HCT116 (cell line): ENCODE results near the gene NKAIN4. TPM values are rescaled to one million over a fixed set of nuclear protein-coding genes. Genes with fewer than 3 reads are reported as not detected.

ENCODE experiments used
- ATAC-seq: fragments of 200-7000 bp; cut with Tn5 transposase; 2 replicates; pipeline ENCODE4 v1.9.1; 2020; ENCODE audit warnings: mild to moderate bottlenecking, moderate library complexity
- BruUV-seq: library from RNA; stranded (reverse); fragments of 400-500 nt; replicated peaks from 2 replicates; lab custom pipeline; 2021; lab: Mats Ljungman, UMichigan
- CTCF ChIA-PET: fragments of 300-600 bp; sonication (Branson Sonifier 250); formaldehyde crosslinking; loops from one replicate; lab custom pipeline; 2021; ENCODE audit warnings: antibody characterized with exemption; lab: Charles Lee
- POLR2A ChIA-PET: fragments of 300-600, 350-600 bp; sonication (Branson Sonifier 250); formaldehyde crosslinking; loops from one replicate; lab custom pipeline; 2021; ENCODE audit warnings: antibody characterized with exemption; lab: Charles Lee
- RAD21 ChIA-PET, 2 experiments: fragments of 300-600 bp; sonication (Branson Sonifier 250); formaldehyde crosslinking; loops; one replicate each; lab custom pipeline; 2023; ENCODE audit warnings: low total read pairs in 2 of 2; ENCODE audit not compliant: uncharacterized antibody in 2 of 2, unreplicated experiment in 2 of 2, low non-redundant PET in 1 of 2; lab: Charles Lee
- DNase-seq: peaks from one replicate; pipeline ENCODE4 v3.0.0-alpha.2; 2010; ENCODE audit warnings: low read depth, low spot score
- H2AFZ ChIP-seq: fragments of 200-600 bp; shearing (Covaris generic), sonication (generic); 2 replicates; pipeline ENCODE4 v1.6.1; 2017; ENCODE audit warnings: low read depth, mixed run types, mixed read lengths, antibody characterized with exemption, low read length; ENCODE audit not compliant: poor library complexity, severe bottlenecking
- H3K27ac ChIP-seq: 2 replicates; pipeline ENCODE4 v1.5.1; 2012; ENCODE audit warnings: low read depth, low read length
- H3K27me3 ChIP-seq: fragments of 200-600 bp; sonication (generic); 2 replicates; pipeline ENCODE4 v1.6.1; 2016; ENCODE audit warnings: mixed run types, low read length, mixed read lengths; ENCODE audit not compliant: insufficient read depth
- H3K36me3 ChIP-seq, 2 experiments: fragments of 200-500 bp in 1 of 2; fragments of 200-600 bp in 1 of 2; sonication (Bioruptor generic) in 1 of 2; sonication (generic) in 1 of 2; 2 replicates each; pipeline versions ENCODE4 v1.5.1 to v1.6.1; 2014 to 2016; ENCODE audit warnings: low read length in 2 of 2, inconsistent platforms in 1 of 2, mixed read lengths in 1 of 2, mixed run types in 1 of 2; ENCODE audit not compliant: insufficient read depth in 2 of 2, control insufficient read depth in 1 of 2
- H3K4me1 ChIP-seq, 2 experiments: fragments of 200-600 bp in 1 of 2; sonication (generic) in 1 of 2; 2 replicates each; pipeline versions ENCODE4 v1.5.1 to v1.6.1; 2012 to 2017; ENCODE audit warnings: low read length in 2 of 2, inconsistent platforms in 1 of 2, mild to moderate bottlenecking in 1 of 2, mixed read lengths in 1 of 2, mixed run types in 1 of 2, moderate library complexity in 1 of 2; ENCODE audit not compliant: insufficient read depth in 2 of 2, control insufficient read depth in 1 of 2
- H3K4me2 ChIP-seq: fragments of 200-600 bp; sonication (generic); 2 replicates; pipeline ENCODE4 v1.6.1; 2017; ENCODE audit warnings: mixed run types, low read length, mixed read lengths
- H3K4me3 ChIP-seq, 2 experiments: fragments of 200-600 bp in 1 of 2; sonication (generic) in 1 of 2; replicated peaks in 1 of 2; 2 replicates each; pipeline ENCODE4 v1.5.1; 2011 to 2016; ENCODE audit warnings: low read length in 2 of 2, control low read depth in 1 of 2, low read depth in 1 of 2, mild to moderate bottlenecking in 1 of 2, mixed read lengths in 1 of 2, mixed run types in 1 of 2
- H3K79me2 ChIP-seq: fragments of 200-600 bp; sonication (generic); 2 replicates; pipeline ENCODE4 v1.6.1; 2017; ENCODE audit warnings: mild to moderate bottlenecking, mixed run types, low read length, moderate library complexity, mixed read lengths; ENCODE audit not compliant: insufficient read depth
- H3K9ac ChIP-seq: fragments of 200-600 bp; sonication (generic); 2 replicates; pipeline ENCODE4 v1.6.1; 2016; ENCODE audit warnings: low read length, mixed read lengths
- H3K9me2 ChIP-seq: fragments of 200-600 bp; sonication (generic), shearing (Covaris generic); 2 replicates; pipeline ENCODE4 v1.6.1; 2017; ENCODE audit warnings: mixed run types, mild to moderate bottlenecking, moderate library complexity; ENCODE audit not compliant: insufficient read depth
- H3K9me3 ChIP-seq, 2 experiments: fragments of 200-500 bp in 1 of 2; fragments of 200-600 bp in 1 of 2; sonication (Bioruptor generic) in 1 of 2; sonication (generic) in 1 of 2; 2 replicates each; pipeline ENCODE4 v1.6.1; 2014 to 2017; ENCODE audit warnings: low read length in 2 of 2, mixed read lengths in 2 of 2, inconsistent platforms in 1 of 2, low read depth in 1 of 2, mild to moderate bottlenecking in 1 of 2, mixed run types in 1 of 2, moderate library complexity in 1 of 2; ENCODE audit not compliant: control insufficient read depth in 1 of 2, insufficient read depth in 1 of 2
- H4K20me1 ChIP-seq: fragments of 200-600 bp; sonication (generic), shearing (Covaris generic); 2 replicates; pipeline ENCODE4 v1.6.1; 2017; ENCODE audit warnings: mixed run types, mild to moderate bottlenecking, moderate library complexity; ENCODE audit not compliant: insufficient read depth
- EGR1 ChIP-seq: IDR thresholded peaks from 2 replicates; pipeline ENCODE4 v1.6.1; 2012; ENCODE audit warnings: low read depth
- ELF1 ChIP-seq: IDR thresholded peaks from 2 replicates; pipeline ENCODE4 v1.6.1; 2012; ENCODE audit warnings: low read depth, borderline replicate concordance
- EZH2 ChIP-seq: fragments of 200-600 bp; sonication (generic); IDR thresholded peaks from 2 replicates; pipeline ENCODE4 v1.6.1; 2017; ENCODE audit warnings: antibody characterized with exemption, mixed run types
- FOSL1 ChIP-seq: IDR thresholded peaks from 2 replicates; pipeline ENCODE4 v1.6.1; 2012; ENCODE audit warnings: low read depth
- SIN3A ChIP-seq: IDR thresholded peaks from 2 replicates; pipeline ENCODE4 v1.6.1; 2012; ENCODE audit warnings: low read depth
- SP1 ChIP-seq: IDR thresholded peaks from 2 replicates; pipeline ENCODE4 v1.6.1; 2012; ENCODE audit warnings: low read depth
- SRF ChIP-seq: IDR thresholded peaks from 2 replicates; pipeline ENCODE4 v1.6.1; 2012; ENCODE audit warnings: low read depth
- TCF7L2 ChIP-seq: IDR thresholded peaks from 2 replicates; pipeline ENCODE4 v1.7.0; 2011; ENCODE audit warnings: borderline replicate concordance, inconsistent platforms; ENCODE audit not compliant: insufficient read depth, insufficient read length; ENCODE audit errors: extremely low read depth
- YY1 ChIP-seq: IDR thresholded peaks from 2 replicates; pipeline ENCODE4 v1.6.1; 2011; ENCODE audit warnings: low read length, low read depth, moderate library complexity, mild to moderate bottlenecking; ENCODE audit not compliant: insufficient replicate concordance; ENCODE audit errors: extremely low read depth
- ZBTB33 ChIP-seq: IDR thresholded peaks from 2 replicates; pipeline ENCODE4 v1.6.1; 2011; ENCODE audit warnings: mild to moderate bottlenecking, low read length, moderate library complexity; ENCODE audit not compliant: insufficient replicate concordance; ENCODE audit errors: extremely low read depth
- intact Hi-C: fragments of 100-400 bp; cut with micrococcal nuclease; formaldehyde crosslinking; loops from 2 replicates; pipeline ENCODE4 v1.10.0; 2022
- total RNA-seq: library from RNA; stranded (reverse); gene quantifications from one replicate; pipeline ENCODE4 v1.2.1, GENCODE V29; 2021; ENCODE audit not compliant: unreplicated experiment
- TF ChIP-seq, protein P1 (sequence below): IDR thresholded peaks from 2 replicates; pipeline ENCODE4 v1.6.1; 2012
- TF ChIP-seq, protein P2 (sequence below), 3 experiments: fragments of 200-600 bp in 1 of 3; sonication (generic) in 1 of 3; IDR thresholded peaks in 2 of 3; conservative IDR thresholded peaks in 1 of 3; 2 replicates each; pipeline ENCODE4 v1.5.1; 2012 to 2017; ENCODE audit warnings: low read depth in 2 of 3, low read length in 2 of 3, antibody characterized with exemption in 1 of 3, borderline replicate concordance in 1 of 3, control low read depth in 1 of 3, mild to moderate bottlenecking in 1 of 3, mixed read lengths in 1 of 3, mixed run types in 1 of 3, moderate library complexity in 1 of 3; ENCODE audit not compliant: insufficient read depth in 1 of 3

The NKAIN4 gene
- total RNA-seq, 1 experiment from 2014 or later, result not detected

GRCh38 chr20:63253065-63253437 is 1.2 kb downstream of the NKAIN4 start:
- ChIA-PET POLR2A (interaction anchor here (1.8 kb wide), 1 partner anchor 29 kb away, joined by 5 read pairs; no protein-coding TSS in a partner anchor), RAD21 (no interaction called here)
- Histone ChIP-seq H3K27ac (no peak overlapping the region), H3K27me3 (no peaks in the 10 kb centered on the region), H3K36me3 (no peaks in the 10 kb centered on the region), H3K79me2 (no peaks in the 10 kb centered on the region)
- DNase-seq, result no peak
- intact Hi-C loops, result no loop called here
- TF ChIP-seq ZBTB33 (no peak), ELF1 (no peak), SRF (no peak), SIN3A (no peak), EGR1 (no peak), EZH2 (no peak), YY1 (no peak), SP1 (no peak), TCF7L2 (no peak), FOSL1 (no peak)
- TF ChIP-seq, protein P1, sequence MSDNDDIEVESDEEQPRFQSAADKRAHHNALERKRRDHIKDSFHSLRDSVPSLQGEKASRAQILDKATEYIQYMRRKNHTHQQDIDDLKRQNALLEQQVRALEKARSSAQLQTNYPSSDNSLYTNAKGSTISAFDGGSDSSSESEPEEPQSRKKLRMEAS, result no peak
- TF ChIP-seq, protein P2, sequence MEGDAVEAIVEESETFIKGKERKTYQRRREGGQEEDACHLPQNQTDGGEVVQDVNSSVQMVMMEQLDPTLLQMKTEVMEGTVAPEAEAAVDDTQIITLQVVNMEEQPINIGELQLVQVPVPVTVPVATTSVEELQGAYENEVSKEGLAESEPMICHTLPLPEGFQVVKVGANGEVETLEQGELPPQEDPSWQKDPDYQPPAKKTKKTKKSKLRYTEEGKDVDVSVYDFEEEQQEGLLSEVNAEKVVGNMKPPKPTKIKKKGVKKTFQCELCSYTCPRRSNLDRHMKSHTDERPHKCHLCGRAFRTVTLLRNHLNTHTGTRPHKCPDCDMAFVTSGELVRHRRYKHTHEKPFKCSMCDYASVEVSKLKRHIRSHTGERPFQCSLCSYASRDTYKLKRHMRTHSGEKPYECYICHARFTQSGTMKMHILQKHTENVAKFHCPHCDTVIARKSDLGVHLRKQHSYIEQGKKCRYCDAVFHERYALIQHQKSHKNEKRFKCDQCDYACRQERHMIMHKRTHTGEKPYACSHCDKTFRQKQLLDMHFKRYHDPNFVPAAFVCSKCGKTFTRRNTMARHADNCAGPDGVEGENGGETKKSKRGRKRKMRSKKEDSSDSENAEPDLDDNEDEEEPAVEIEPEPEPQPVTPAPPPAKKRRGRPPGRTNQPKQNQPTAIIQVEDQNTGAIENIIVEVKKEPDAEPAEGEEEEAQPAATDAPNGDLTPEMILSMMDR (IDR thresholded peaks at IDR 0.05 in 2 of 3, conservative IDR thresholded peaks at IDR 0.05 in 1 of 3; ENCODE audit: borderline replicate concordance in 1 of 3, insufficient read depth in 1 of 3, low read depth in 2 of 3, low read length in 2 of 3), result no peak
- TF ChIP-seq, all 23 proteins: peak for 0
- H3K4me1 ChIP-seq, result no peaks in the 10 kb centered on the region
- no peak overlapping the region for H3K9ac ChIP-seq
- no peak overlapping the region for H3K4me2 ChIP-seq
- H3K9me2 ChIP-seq, result no peaks in the 10 kb centered on the region
- no peaks in the 10 kb centered on the region for H3K9me3 ChIP-seq
- no peak overlapping the region for H3K4me3 ChIP-seq
- no peak for ATAC-seq
- CTCF ChIA-PET, result interaction anchor here (1.5 kb wide), 1 partner anchor 30 kb away, joined by 4 read pairs; no protein-coding TSS in a partner anchor
- no TSS peak for BruUV-seq
- no peak overlapping the region for H2AFZ ChIP-seq
- no peaks in the 10 kb centered on the region for H4K20me1 ChIP-seq
